Measurements from ENCODE around the gene INF2.
A peak's percentile ranks its signal among the peaks of the same experiment; 100 is the strongest.
"Not testable (repeated sequence)": the region's sequence is repeated elsewhere in the genome, so short reads cannot be mapped to it uniquely, and the experiment has no call there.

The INF2 gene

GRCh38 chr14:104750056-104750752 is 60.8 kb downstream of the INF2 start:
- H2AK5ac ChIP-seq (ENCODE audit: low read length, severe bottlenecking): no peak overlapping the region
- peaks cover 3 to 4% of the 10 kb centered on the region in 2 experiments for H3K36me3 ChIP-seq (ENCODE audit: control insufficient read depth in 1 of 2, insufficient read depth in 2 of 2, low read depth in 1 of 2, low read length in 2 of 2)
- H3K27ac ChIP-seq (ENCODE audit: low read length, poor library complexity, severe bottlenecking): peak overlapping the region; percentile 1
- no peaks in the 10 kb centered on the region for H3K27me3 ChIP-seq (ENCODE audit: control insufficient read depth in 1 of 2, insufficient read depth in 1 of 2, low read length in 2 of 2)
- H3K4ac ChIP-seq (ENCODE audit: low read depth in 1 of 2, low read length in 2 of 2): peak overlapping the region in 1 of 2 experiments; percentile 6
- H3K18ac ChIP-seq (ENCODE audit: low read depth in 1 of 2, low read length in 2 of 2): no peak overlapping the region
- 92% methylated on average over 12 of the region's 12 CpGs for WGBS
- H2BK15ac ChIP-seq (ENCODE audit: low read depth, poor library complexity, severe bottlenecking): peak overlapping the region; percentile 36
- no peak overlapping the region for H2BK5ac ChIP-seq (ENCODE audit: low read depth, low read length, poor library complexity, severe bottlenecking)
- H4K91ac ChIP-seq (ENCODE audit: low read length): no peak overlapping the region
- H3K4me3 ChIP-seq (ENCODE audit: insufficient read depth in 1 of 2, low read depth in 1 of 2, low read length in 2 of 2): no peak overlapping the region
- H3K14ac ChIP-seq (ENCODE audit: low read length in 2 of 2): no peak overlapping the region
- H3K79me1 ChIP-seq (replicated peaks; ENCODE audit: low read length, poor library complexity, severe bottlenecking): peaks cover 2% of the 10 kb centered on the region
- no peak overlapping the region for H3K23ac ChIP-seq (ENCODE audit: low read length in 2 of 2)
- H2AFZ ChIP-seq (ENCODE audit: low read depth, low read length): no peak overlapping the region
- no peak overlapping the region for H4K8ac ChIP-seq (ENCODE audit: low read length)
- H3K4me1 ChIP-seq (ENCODE audit: control insufficient read depth, insufficient read depth, low read depth, low read length): peaks cover 38% of the 10 kb centered on the region
- no peaks in the 10 kb centered on the region for H3K9me3 ChIP-seq (ENCODE audit: control insufficient read depth, low read length)
- H3K9ac ChIP-seq (ENCODE audit: low read length): peak overlapping the region; percentile 43
- H2BK120ac ChIP-seq (ENCODE audit: low read depth, low read length): no peak overlapping the region
- DNase-seq: no peak
- H3K4me2 ChIP-seq (ENCODE audit: low read length, poor library complexity, severe bottlenecking): no peak overlapping the region
- peak overlapping the region in 1 of 2 experiments; percentile 8 for H2BK12ac ChIP-seq (ENCODE audit: low read length in 2 of 2)

DNA sequence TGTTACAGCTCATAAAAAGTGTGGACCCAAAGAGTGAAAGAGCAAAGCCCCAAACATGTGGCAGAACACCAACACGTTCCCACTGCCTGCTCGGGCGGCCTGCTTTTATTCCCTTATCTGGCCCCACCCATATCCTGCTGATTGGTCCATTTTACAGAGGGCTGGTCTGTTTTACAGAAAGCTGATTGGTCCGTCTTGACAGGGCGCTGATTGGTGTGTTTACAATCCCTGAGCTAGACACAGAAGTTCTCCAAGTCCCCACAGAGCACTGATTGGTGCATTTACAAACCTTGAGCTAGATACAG is 61.3 kb downstream of the INF2 start:
- DNase-seq; H3K18ac ChIP-seq (ENCODE audit: low read depth in 1 of 2, low read length in 2 of 2); H3K14ac ChIP-seq (ENCODE audit: low read length in 2 of 2); H3K79me1 ChIP-seq (replicated peaks; ENCODE audit: low read length, poor library complexity, severe bottlenecking); H3K27me3 ChIP-seq (ENCODE audit: control insufficient read depth in 1 of 2, insufficient read depth in 1 of 2, low read length in 2 of 2); H3K23ac ChIP-seq (ENCODE audit: low read length in 2 of 2); H3K9me3 ChIP-seq (ENCODE audit: control insufficient read depth, low read length); H3K4me2 ChIP-seq (ENCODE audit: low read length, poor library complexity, severe bottlenecking); H3K4ac ChIP-seq (ENCODE audit: low read depth in 1 of 2, low read length in 2 of 2); H2AK5ac ChIP-seq (ENCODE audit: low read length, severe bottlenecking); H3K27ac ChIP-seq (ENCODE audit: low read length, poor library complexity, severe bottlenecking); H4K91ac ChIP-seq (ENCODE audit: low read length); H3K9ac ChIP-seq (ENCODE audit: low read length); H3K36me3 ChIP-seq (ENCODE audit: control insufficient read depth in 1 of 2, insufficient read depth in 2 of 2, low read depth in 1 of 2, low read length in 2 of 2); H2BK15ac ChIP-seq (ENCODE audit: low read depth, poor library complexity, severe bottlenecking); H4K8ac ChIP-seq (ENCODE audit: low read length); H2BK12ac ChIP-seq (ENCODE audit: low read length in 2 of 2); H2BK5ac ChIP-seq (ENCODE audit: low read depth, low read length, poor library complexity, severe bottlenecking); H3K4me3 ChIP-seq (ENCODE audit: insufficient read depth in 1 of 2, low read depth in 1 of 2, low read length in 2 of 2); H2AFZ ChIP-seq (ENCODE audit: low read depth, low read length); H2BK120ac ChIP-seq (ENCODE audit: low read depth, low read length): not testable (repeated sequence)
- 85% methylated on average over 5 of the region's 5 CpGs for WGBS
- peaks cover 38% of the 10 kb centered on the region for H3K4me1 ChIP-seq (ENCODE audit: control insufficient read depth, insufficient read depth, low read depth, low read length)

DNA sequence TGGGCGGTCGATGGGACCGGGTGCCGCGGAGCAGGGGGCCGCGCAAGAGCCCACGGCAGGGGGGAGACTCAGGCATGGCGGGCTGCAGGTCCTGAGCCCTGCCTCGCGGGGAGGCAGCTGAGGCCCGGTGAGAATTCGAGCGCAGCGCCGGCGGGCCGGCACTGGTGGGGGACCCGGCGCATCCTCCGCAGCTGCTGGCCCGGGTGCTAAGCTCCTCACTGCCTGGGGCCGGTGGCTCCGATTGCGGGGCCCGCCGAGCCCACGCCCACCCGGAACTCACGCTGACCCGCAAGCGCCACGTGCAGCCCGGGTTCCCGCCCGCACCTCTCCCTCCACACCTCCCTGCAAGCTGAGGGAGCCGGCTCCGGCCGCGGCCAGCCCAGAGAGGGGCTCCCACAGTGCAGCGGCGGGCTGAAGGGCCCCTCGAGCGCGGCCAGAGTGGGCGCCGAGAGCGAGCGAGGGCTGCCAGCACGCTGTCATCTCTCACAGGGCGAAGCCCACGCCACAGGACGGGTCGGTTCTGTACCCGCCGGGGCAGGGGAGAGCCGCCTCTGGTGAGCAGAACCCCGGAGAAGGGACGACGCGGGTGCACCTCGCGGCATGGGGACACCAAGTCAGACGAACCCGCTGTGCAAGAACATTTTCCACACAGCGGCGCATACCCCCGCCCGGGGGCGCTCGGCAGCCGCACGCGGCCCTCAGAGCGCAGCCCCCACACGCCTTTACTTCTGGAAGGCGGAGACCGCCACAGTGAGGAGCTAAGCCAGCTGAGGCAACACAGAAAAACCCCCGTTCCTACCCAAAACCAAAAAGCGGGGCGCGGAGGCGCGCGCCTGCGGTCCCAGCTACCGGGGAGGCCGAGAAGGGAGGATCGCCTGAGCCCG is 62.4 kb downstream of the INF2 start:
- Histone ChIP-seq H3K36me3 (ENCODE audit: control insufficient read depth in 1 of 2, insufficient read depth in 2 of 2, low read depth in 1 of 2, low read length in 2 of 2) (peaks cover 19% of the 10 kb centered on the region in 2 experiments), H3K9ac (ENCODE audit: low read length) (peak overlapping the region; percentile 83), H3K18ac (ENCODE audit: low read depth in 1 of 2, low read length in 2 of 2) (peak overlapping the region; percentile 56 to 78), H2BK5ac (ENCODE audit: low read depth, low read length, poor library complexity, severe bottlenecking) (no peak overlapping the region), H2BK15ac (ENCODE audit: low read depth, poor library complexity, severe bottlenecking) (peak overlapping the region; percentile 62), H2AK5ac (ENCODE audit: low read length, severe bottlenecking) (no peak overlapping the region), H2BK12ac (ENCODE audit: low read length in 2 of 2) (peak overlapping the region; percentile 29 to 52), H3K27ac (ENCODE audit: low read length, poor library complexity, severe bottlenecking) (no peak overlapping the region), H2AFZ (ENCODE audit: low read depth, low read length) (no peak overlapping the region), H2BK120ac (ENCODE audit: low read depth, low read length) (no peak overlapping the region), H4K8ac (ENCODE audit: low read length) (peak overlapping the region; percentile 91), H3K23ac (ENCODE audit: low read length in 2 of 2) (no peak overlapping the region), H3K27me3 (ENCODE audit: control insufficient read depth in 1 of 2, insufficient read depth in 1 of 2, low read length in 2 of 2) (no peaks in the 10 kb centered on the region), H3K4ac (ENCODE audit: low read depth in 1 of 2, low read length in 2 of 2) (peak overlapping the region; percentile 21 to 54), H3K4me3 (ENCODE audit: insufficient read depth in 1 of 2, low read depth in 1 of 2, low read length in 2 of 2) (peak overlapping the region; percentile 51 to 96), H3K9me3 (ENCODE audit: control insufficient read depth, low read length) (no peaks in the 10 kb centered on the region), H3K4me1 (ENCODE audit: control insufficient read depth, insufficient read depth, low read depth, low read length) (peaks cover 41% of the 10 kb centered on the region), H3K14ac (ENCODE audit: low read length in 2 of 2) (no peak overlapping the region), H3K79me1 (replicated peaks; ENCODE audit: low read length, poor library complexity, severe bottlenecking) (peaks cover 15% of the 10 kb centered on the region), H3K4me2 (ENCODE audit: low read length, poor library complexity, severe bottlenecking) (peak overlapping the region; percentile 75), H4K91ac (ENCODE audit: low read length) (peak overlapping the region; percentile 80)
- no peak for DNase-seq
- 98% methylated on average over 74 of the region's 90 CpGs for WGBS

- peak overlapping the region; percentile 83 for H3K9ac ChIP-seq (ENCODE audit: low read length)
- H3K27ac ChIP-seq (ENCODE audit: low read length, poor library complexity, severe bottlenecking): no peak overlapping the region
- no peak overlapping the region for H2BK5ac ChIP-seq (ENCODE audit: low read depth, low read length, poor library complexity, severe bottlenecking)
- H2BK120ac ChIP-seq (ENCODE audit: low read depth, low read length): no peak overlapping the region
- H3K9me3 ChIP-seq (ENCODE audit: control insufficient read depth, low read length): no peaks in the 10 kb centered on the region
- WGBS: 15% methylated on average over 20 of the region's 21 CpGs
- peaks cover 20% of the 10 kb centered on the region for H3K79me1 ChIP-seq (replicated peaks; ENCODE audit: low read length, poor library complexity, severe bottlenecking)
- H4K8ac ChIP-seq (ENCODE audit: low read length): peak overlapping the region; percentile 91
- no peak for DNase-seq
- H2AK5ac ChIP-seq (ENCODE audit: low read length, severe bottlenecking): no peak overlapping the region
- peak overlapping the region; percentile 55 to 96 for H3K4me3 ChIP-seq (ENCODE audit: insufficient read depth in 1 of 2, low read depth in 1 of 2, low read length in 2 of 2)
- no peaks in the 10 kb centered on the region for H3K27me3 ChIP-seq (ENCODE audit: control insufficient read depth in 1 of 2, insufficient read depth in 1 of 2, low read length in 2 of 2)
- H2BK15ac ChIP-seq (ENCODE audit: low read depth, poor library complexity, severe bottlenecking): peak overlapping the region; percentile 62
- H3K4me1 ChIP-seq (ENCODE audit: control insufficient read depth, insufficient read depth, low read depth, low read length): peaks cover 41% of the 10 kb centered on the region
- H3K18ac ChIP-seq (ENCODE audit: low read depth in 1 of 2, low read length in 2 of 2): peak overlapping the region; percentile 56 to 78
- no peak overlapping the region for H3K14ac ChIP-seq (ENCODE audit: low read length in 2 of 2)
- no peak overlapping the region for H2AFZ ChIP-seq (ENCODE audit: low read depth, low read length)
- H3K4me2 ChIP-seq (ENCODE audit: low read length, poor library complexity, severe bottlenecking): peak overlapping the region; percentile 75
- peak overlapping the region; percentile 29 to 52 for H2BK12ac ChIP-seq (ENCODE audit: low read length in 2 of 2)
- H3K4ac ChIP-seq (ENCODE audit: low read depth in 1 of 2, low read length in 2 of 2): peak overlapping the region; percentile 21 to 54
- no peak overlapping the region for H3K23ac ChIP-seq (ENCODE audit: low read length in 2 of 2)
- peak overlapping the region; percentile 80 for H4K91ac ChIP-seq (ENCODE audit: low read length)
- H3K36me3 ChIP-seq (ENCODE audit: control insufficient read depth in 1 of 2, insufficient read depth in 2 of 2, low read depth in 1 of 2, low read length in 2 of 2): peaks cover 24 to 25% of the 10 kb centered on the region in 2 experiments
Measured at GRCh38 chr14:104752423-104752734, 63.0 kb downstream of the INF2 start.

All from mesenchymal stem cell (in vitro differentiated cells and primary cell).